Stimulated activated CD4-positive, alpha-beta T cell treated with anti-CD3 and anti-CD28 coated beads, TNF-alpha, amount 100 ng/mL, for 1 hour (primary cell): ENCODE measurements around the gene MYOM3.

Experiments
- DNase-seq, 3 donors: peaks; one replicate each; pipeline ENCODE4 v3.0.0-alpha.2; 2020; ENCODE audit warnings: low read depth in 3 of 3, low spot score in 1 of 3

MYOM3 gene

GRCh38 chr1:24117132-24117531, 5.2 kb upstream of the MYOM3 start:
- DNase-seq, result no peak

GRCh38 chr1:24114753-24115152, 2.8 kb upstream of the MYOM3 start:
- no peak for DNase-seq

- DNase-seq, result no peak
Measured at GRCh38 chr1:24113641-24114033, 1.7 kb upstream of the MYOM3 start.

- no peak for DNase-seq
Measured at GRCh38 chr1:24111262-24111995, 506 bp downstream of the MYOM3 start.

GRCh38 chr1:24110642-24111261, 1.2 kb downstream of the MYOM3 start:
- no peak for DNase-seq

- no peak for DNase-seq
Measured at GRCh38 chr1:24109686-24110475, 2.1 kb downstream of the MYOM3 start.

GRCh38 chr1:24109166-24109483, 2.8 kb downstream of the MYOM3 start:
- no peak for DNase-seq

GRCh38 chr1:24108334-24109165, 3.4 kb downstream of the MYOM3 start:
- no peak for DNase-seq

GRCh38 chr1:24107462-24108138, 4.3 kb downstream of the MYOM3 start:
- no peak for DNase-seq

- DNase-seq, result no peak
Measured at GRCh38 chr1:24105368-24106160, 6.4 kb downstream of the MYOM3 start.

GRCh38 chr1:24104854-24105253, 7.1 kb downstream of the MYOM3 start:
- DNase-seq, result no peak

GRCh38 chr1:24103879-24104278, 8.1 kb downstream of the MYOM3 start:
- DNase-seq, result no peak

- DNase-seq, result no peak
Measured at GRCh38 chr1:24103408-24103807, 8.5 kb downstream of the MYOM3 start.

GRCh38 chr1:24102961-24103360, 9.0 kb downstream of the MYOM3 start:
- DNase-seq, result no peak

- no peak for DNase-seq
Measured at GRCh38 chr1:24101796-24102586, 9.9 kb downstream of the MYOM3 start.

GRCh38 chr1:24100945-24101737, 10.8 kb downstream of the MYOM3 start:
- DNase-seq, result no peak

GRCh38 chr1:24098943-24099638, 12.8 kb downstream of the MYOM3 start:
- no peak for DNase-seq

- no peak for DNase-seq
Measured at GRCh38 chr1:24098102-24098501, 13.8 kb downstream of the MYOM3 start.
